ENCODE results near the gene MAMDC4. TPM values are rescaled to one million over a fixed set of nuclear protein-coding genes. Genes with fewer than 3 reads are reported as not detected.

Gene MAMDC4
- total RNA-seq, 4 donors from 2014 or later, result 30.8 to 50.4 (median 41.4) TPM

DNA sequence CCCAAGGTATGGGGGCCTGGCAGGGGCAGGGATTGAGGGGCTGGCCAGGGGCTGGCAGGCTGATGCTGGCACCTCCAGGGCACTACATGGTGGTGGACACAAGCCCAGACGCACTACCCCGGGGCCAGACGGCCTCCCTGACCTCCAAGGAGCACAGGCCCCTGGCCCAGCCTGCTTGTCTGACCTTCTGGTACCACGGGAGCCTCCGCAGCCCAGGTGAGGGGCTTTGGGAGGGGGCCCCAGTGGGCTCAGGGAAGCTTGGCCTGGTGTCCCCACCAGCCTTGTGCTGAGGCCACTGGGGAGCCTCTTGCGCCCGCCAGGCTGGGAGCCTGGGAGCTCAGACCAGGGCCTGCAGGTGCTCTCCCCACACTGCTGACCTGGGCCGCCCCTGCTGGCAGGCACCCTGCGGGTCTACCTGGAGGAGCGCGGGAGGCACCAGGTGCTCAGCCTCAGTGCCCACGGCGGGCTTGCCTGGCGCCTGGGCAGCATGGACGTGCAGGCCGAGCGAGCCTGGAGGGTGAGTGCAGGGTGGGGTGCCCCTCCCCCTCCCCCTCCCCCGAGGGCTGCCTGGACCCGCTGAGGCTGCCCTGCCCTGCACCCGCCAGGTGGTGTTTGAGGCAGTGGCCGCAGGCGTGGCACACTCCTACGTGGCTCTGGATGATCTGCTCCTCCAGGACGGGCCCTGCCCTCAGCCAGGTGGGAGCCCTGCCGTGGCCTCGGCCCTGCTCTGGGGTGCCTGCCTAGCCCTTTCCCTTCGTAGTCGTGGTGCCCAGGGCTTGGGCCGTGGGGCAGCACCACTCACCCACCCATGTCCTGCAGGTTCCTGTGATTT lies 5.7 kb downstream of the MAMDC4 start:
- H3K27me3 ChIP-seq, result no peaks in the 10 kb centered on the region
- H3K4me3 ChIP-seq, result no peak overlapping the region
- H3K27ac ChIP-seq, result peak overlapping the region in 3 of 4 donors; percentile 83 to 96 (median 91)
- H3K4me1 ChIP-seq, result peaks cover 0 to 55% (median 10%) of the 10 kb centered on the region in 4 donors
- TF ChIP-seq, protein P1, sequence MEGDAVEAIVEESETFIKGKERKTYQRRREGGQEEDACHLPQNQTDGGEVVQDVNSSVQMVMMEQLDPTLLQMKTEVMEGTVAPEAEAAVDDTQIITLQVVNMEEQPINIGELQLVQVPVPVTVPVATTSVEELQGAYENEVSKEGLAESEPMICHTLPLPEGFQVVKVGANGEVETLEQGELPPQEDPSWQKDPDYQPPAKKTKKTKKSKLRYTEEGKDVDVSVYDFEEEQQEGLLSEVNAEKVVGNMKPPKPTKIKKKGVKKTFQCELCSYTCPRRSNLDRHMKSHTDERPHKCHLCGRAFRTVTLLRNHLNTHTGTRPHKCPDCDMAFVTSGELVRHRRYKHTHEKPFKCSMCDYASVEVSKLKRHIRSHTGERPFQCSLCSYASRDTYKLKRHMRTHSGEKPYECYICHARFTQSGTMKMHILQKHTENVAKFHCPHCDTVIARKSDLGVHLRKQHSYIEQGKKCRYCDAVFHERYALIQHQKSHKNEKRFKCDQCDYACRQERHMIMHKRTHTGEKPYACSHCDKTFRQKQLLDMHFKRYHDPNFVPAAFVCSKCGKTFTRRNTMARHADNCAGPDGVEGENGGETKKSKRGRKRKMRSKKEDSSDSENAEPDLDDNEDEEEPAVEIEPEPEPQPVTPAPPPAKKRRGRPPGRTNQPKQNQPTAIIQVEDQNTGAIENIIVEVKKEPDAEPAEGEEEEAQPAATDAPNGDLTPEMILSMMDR (IDR thresholded peaks at IDR 0.05), result peak in 3 of 6 experiments; percentile 31 to 35 (median 31)
- peak in 1 of 2 donors; percentile 40 for TF ChIP-seq POLR2A (IDR thresholded peaks at IDR 0.05)
- peaks cover 0 to 21% (median 0%) of the 10 kb centered on the region in 3 donors for H3K36me3 ChIP-seq
- no peaks in the 10 kb centered on the region for H3K9me3 ChIP-seq
- peak in 2 of 3 donors; percentile 77 to 86 for DNase-seq

DNA sequence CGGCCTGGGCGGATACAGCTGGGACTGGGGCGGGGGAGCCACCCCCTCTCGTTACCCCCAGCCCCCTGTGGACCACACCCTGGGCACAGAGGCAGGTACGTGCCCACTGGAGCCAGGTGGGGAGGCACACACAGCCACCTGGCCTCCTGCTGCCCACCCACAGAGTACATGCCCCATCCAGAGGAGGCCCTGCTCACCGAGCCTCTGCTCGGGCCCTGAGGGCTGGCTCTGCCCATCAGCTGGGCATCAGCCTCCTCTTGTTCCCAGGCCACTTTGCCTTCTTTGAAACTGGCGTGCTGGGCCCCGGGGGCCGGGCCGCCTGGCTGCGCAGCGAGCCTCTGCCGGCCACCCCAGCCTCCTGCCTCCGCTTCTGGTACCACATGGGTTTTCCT lies 6.3 kb downstream of the MAMDC4 start:
- peaks cover 0 to 55% (median 10%) of the 10 kb centered on the region in 4 donors for H3K4me1 ChIP-seq
- H3K36me3 ChIP-seq, result peaks cover 0 to 27% (median 0%) of the 10 kb centered on the region in 3 donors
- H3K27me3 ChIP-seq, result no peaks in the 10 kb centered on the region
- no peak overlapping the region for H3K4me3 ChIP-seq
- peak in 1 of 3 donors; percentile 44 for DNase-seq
- peak overlapping the region in 3 of 4 donors; percentile 83 to 96 (median 91) for H3K27ac ChIP-seq
- TF ChIP-seq, protein P1 (IDR thresholded peaks at IDR 0.05), result no peak
- no peak for TF ChIP-seq POLR2A (IDR thresholded peaks at IDR 0.05)
- no peaks in the 10 kb centered on the region for H3K9me3 ChIP-seq

DNA sequence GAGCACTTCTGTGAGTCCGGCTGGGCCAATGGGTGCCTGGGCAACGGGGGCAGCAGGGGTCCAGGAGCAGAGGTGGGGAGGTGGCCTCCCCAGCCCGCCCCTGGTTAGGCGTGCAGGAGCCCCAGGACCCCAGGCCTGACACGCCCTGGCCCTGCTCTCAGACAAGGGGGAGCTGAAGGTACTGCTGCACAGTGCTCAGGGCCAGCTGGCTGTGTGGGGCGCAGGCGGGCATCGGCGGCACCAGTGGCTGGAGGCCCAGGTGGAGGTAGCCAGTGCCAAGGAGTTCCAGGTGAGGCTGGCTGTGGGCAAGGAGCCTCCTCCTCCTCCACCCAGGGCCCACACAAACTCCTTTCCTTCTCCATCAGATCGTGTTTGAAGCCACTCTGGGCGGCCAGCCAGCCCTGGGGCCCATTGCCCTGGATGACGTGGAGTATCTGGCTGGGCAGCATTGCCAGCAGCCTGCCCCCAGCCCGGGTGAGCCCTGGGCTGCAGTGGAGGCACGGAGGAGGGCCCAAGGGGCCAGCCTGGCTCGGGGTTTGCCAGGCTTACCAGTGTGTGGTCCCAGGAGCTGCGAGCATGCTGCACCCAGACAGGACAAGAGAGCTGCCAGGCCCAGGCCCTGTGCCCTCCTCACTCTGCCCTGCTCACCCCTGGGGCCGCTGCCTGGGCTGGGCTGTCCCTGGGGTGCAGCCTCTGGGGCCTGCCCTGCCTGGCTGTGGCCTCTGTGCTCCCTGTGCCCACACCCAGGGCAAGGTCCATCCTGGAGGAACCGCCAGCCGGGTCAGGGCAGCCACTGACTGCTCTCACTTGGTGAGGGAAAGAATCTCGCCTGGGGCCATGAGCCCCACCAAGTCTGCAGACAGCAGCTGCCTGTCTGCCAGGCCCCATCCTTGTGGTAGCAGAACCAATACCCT lies 7.0 kb downstream of the MAMDC4 start:
- H3K27me3 ChIP-seq, result no peaks in the 10 kb centered on the region
- H3K4me3 ChIP-seq, result peak overlapping the region in 2 of 4 donors; percentile 26 to 36
- peak in 1 of 2 donors; percentile 71 for TF ChIP-seq POLR2A (IDR thresholded peaks at IDR 0.05)
- TF ChIP-seq, protein P1 (IDR thresholded peaks at IDR 0.05), result no peak
- H3K9me3 ChIP-seq, result no peaks in the 10 kb centered on the region
- H3K4me1 ChIP-seq, result peaks cover 0 to 55% (median 10%) of the 10 kb centered on the region in 4 donors
- peaks cover 0 to 31% (median 0%) of the 10 kb centered on the region in 3 donors for H3K36me3 ChIP-seq
- DNase-seq, result peak in 2 of 3 donors; percentile 93 to 94
- H3K27ac ChIP-seq, result peak overlapping the region in 3 of 4 donors; percentile 83 to 96 (median 91)

DNA sequence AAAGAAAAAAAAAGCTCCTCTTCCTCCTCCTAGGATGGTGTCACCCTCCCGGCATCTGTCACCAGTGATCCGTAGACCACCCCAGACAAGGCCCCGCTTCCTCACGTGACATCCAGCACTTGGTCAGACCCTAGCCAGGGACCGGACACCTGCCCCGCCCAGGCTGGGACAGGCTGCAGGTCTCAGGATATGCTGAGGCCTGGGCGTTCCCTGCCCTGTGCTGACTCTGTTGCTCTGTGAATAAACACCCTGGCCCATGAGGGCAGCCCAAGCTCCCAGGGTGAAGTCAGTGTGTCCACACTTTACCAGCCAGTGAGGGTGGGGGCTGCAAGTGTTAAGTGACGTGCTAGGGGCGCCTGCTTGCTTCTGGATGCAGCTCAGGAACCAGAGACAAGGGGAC lies 8.4 kb downstream of the MAMDC4 start:
- TF ChIP-seq, protein P1 (IDR thresholded peaks at IDR 0.05), result no peak
- TF ChIP-seq POLR2A (IDR thresholded peaks at IDR 0.05), result no peak
- Histone ChIP-seq H3K9me3 (no peaks in the 10 kb centered on the region), H3K4me3 (no peak overlapping the region), H3K27ac (peak overlapping the region in 3 of 4 donors; percentile 83 to 96 (median 91)), H3K4me1 (peaks cover 6 to 68% (median 15%) of the 10 kb centered on the region in 4 donors), H3K27me3 (no peaks in the 10 kb centered on the region), H3K36me3 (peaks cover 0 to 31% (median 0%) of the 10 kb centered on the region in 3 donors)
- peak in 2 of 3 donors; percentile 53 to 65 for DNase-seq
